Body of pancreas (tissue), 4 donors: ENCODE measurements around the gene DELE1. TPM values are rescaled to one million over a fixed set of nuclear protein-coding genes. Genes with fewer than 3 reads are reported as not detected.
A peak's percentile ranks its signal among the peaks of the same experiment; 100 is the strongest.

Source experiments
- ATAC-seq: fragments of 150-250 bp; one replicate; pipeline ENCODE4 v1.9.1; 2016
- DNase-seq, 4 donors: peaks; one replicate each; pipeline ENCODE4 v3.0.0-alpha.2; 2019
- H3K27ac ChIP-seq, 4 donors: fragments of 200-600 bp; sonication (generic); 1 replicate in 3 of 4; 2 replicates in 1 of 4; pipeline versions ENCODE4 v1.5.1 to v1.6.1; 2016 to 2019; ENCODE audit warnings: mild to moderate bottlenecking in 1 of 4, mixed read lengths in 1 of 4, moderate library complexity in 1 of 4
- H3K27me3 ChIP-seq, 2 donors: fragments of 200-600 bp; sonication (generic); one replicate each; pipeline ENCODE4 v1.6.0; 2016; ENCODE audit warnings: mild to moderate bottlenecking in 1 of 2
- H3K36me3 ChIP-seq, 2 donors: fragments of 200-600 bp; sonication (generic); replicated peaks in 1 of 2; 2 replicates each; pipeline ENCODE4 v1.5.1; 2016; ENCODE audit warnings: low read depth in 2 of 2; ENCODE audit not compliant: insufficient read depth in 1 of 2
- H3K4me1 ChIP-seq: fragments of 200-600 bp; sonication (generic); one replicate; pipeline ENCODE4 v1.6.0; 2016
- H3K4me3 ChIP-seq, 2 donors: fragments of 200-600 bp; sonication (generic); 1 replicate in 1 of 2; 2 replicates in 1 of 2; pipeline ENCODE4 v1.5.1; 2016 to 2019
- H3K9me3 ChIP-seq, 3 donors: fragments of 200-600 bp; sonication (generic); 1 replicate in 2 of 3; 2 replicates in 1 of 3; pipeline ENCODE4 v1.5.1; 2016
- POLR2A ChIP-seq, 3 donors: fragments of 450-650 bp; IDR thresholded peaks; one replicate each; pipeline ENCODE4 v1.6.1; 2016; ENCODE audit warnings: antibody characterized with exemption in 3 of 3, mild to moderate bottlenecking in 2 of 3
- WGBS, 2 donors: methylation state at CpG; one replicate each; pipeline ENCODE4 v1.1.5; 2017; 5-methylcytosine and 5-hydroxymethylcytosine counted together
- intact Hi-C: fragments of 100-400 bp; cut with DNase I; formaldehyde crosslinking; loops from one replicate; pipeline ENCODE4 v1.15.1; 2023
- total RNA-seq, 2 donors: library from RNA; depleted of rRNA; stranded (reverse); fragments of >200 nt; gene quantifications; one replicate each; pipeline ENCODE4 v1.1.0, GENCODE V29; 2016
- TF ChIP-seq, protein P1 (sequence below), 7 experiments: fragments of 450-650 bp in 4 of 7; fragments of 200-600 bp in 3 of 7; sonication (generic) in 3 of 7; IDR thresholded peaks; one replicate each; pipeline ENCODE4 v1.5.1; 2016 to 2019; ENCODE audit warnings: antibody characterized with exemption in 7 of 7

Gene DELE1
- total RNA-seq, 2 donors from 2014 or later, result 50.6 to 100 TPM

DNA sequence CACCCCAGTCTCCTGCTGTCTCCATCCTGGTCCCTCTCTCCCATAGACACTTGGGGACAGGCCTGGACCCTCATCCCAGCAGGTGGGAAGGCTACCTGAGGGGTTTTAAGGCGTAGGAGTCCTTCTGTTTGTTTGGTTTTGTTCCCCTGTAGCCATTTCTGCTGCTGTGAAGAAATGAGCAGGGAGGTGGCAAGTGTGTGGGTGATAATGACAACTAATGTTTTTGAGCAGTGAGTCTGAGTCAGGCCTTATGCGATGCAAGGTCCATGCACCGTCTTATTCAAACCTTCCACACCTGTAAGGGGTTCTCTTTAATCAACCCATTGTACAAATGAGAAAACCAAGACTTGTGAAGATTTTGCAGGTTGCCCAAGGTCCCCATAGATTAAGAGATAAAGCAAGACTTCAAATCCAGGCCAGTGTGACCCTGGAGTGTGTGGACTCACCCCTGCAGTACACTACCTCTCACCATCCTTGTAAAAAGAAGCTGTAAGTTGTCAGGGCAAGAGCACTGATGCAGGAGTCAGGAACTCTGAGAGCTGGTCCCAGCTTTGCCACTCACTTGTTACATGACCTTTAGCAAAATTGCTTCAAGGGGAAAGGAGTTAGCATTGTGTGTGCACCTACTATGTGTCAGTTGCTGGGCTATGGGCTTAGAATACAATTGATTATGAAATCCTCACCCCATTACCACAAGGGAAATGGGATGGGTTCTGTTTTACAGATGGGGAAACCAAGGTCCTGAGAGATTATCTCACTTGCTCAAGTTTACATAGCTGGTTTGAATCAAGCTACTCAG, 26.7 kb downstream of the DELE1 start:
- intact Hi-C loops, result loop anchor here (10.0 kb wide), 1 partner anchor 66 kb away; no protein-coding TSS in a partner anchor
- H3K4me1 ChIP-seq, result no peaks in the 10 kb centered on the region
- no peak overlapping the region for H3K4me3 ChIP-seq
- no peak for ATAC-seq
- no peak for DNase-seq
- H3K9me3 ChIP-seq, result no peaks in the 10 kb centered on the region
- 74 to 83% methylated on average over 3 of the region's 3 CpGs for WGBS, 2 donors
- no peaks in the 10 kb centered on the region for H3K36me3 ChIP-seq
- TF ChIP-seq, protein P1, sequence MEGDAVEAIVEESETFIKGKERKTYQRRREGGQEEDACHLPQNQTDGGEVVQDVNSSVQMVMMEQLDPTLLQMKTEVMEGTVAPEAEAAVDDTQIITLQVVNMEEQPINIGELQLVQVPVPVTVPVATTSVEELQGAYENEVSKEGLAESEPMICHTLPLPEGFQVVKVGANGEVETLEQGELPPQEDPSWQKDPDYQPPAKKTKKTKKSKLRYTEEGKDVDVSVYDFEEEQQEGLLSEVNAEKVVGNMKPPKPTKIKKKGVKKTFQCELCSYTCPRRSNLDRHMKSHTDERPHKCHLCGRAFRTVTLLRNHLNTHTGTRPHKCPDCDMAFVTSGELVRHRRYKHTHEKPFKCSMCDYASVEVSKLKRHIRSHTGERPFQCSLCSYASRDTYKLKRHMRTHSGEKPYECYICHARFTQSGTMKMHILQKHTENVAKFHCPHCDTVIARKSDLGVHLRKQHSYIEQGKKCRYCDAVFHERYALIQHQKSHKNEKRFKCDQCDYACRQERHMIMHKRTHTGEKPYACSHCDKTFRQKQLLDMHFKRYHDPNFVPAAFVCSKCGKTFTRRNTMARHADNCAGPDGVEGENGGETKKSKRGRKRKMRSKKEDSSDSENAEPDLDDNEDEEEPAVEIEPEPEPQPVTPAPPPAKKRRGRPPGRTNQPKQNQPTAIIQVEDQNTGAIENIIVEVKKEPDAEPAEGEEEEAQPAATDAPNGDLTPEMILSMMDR (IDR thresholded peaks at IDR 0.05), result no peak
- no peak for TF ChIP-seq POLR2A (IDR thresholded peaks at IDR 0.05)
- H3K27me3 ChIP-seq, result no peaks in the 10 kb centered on the region
- no peak overlapping the region for H3K27ac ChIP-seq

DNA sequence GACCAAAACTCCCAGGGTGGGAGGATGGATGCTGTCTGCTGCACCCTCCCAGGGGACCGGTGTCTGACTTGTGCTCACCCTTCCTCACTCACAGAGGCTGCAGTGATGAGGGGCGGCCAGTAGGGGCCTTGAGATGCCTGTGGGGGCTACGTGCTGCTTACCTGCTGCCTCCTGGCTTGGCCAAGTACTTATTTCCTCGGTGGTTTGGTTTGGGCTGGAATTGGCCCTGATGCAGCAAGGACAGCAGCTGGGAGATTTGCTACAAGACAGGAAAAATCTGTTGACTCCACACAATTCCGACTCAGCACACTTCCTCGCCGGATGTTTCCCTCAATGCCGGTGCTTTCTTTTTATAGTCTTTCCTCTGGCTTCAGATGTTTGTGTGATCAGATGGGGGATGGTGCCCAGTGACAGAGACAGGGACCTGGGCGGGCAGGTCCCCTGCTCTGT, 27.7 kb downstream of the DELE1 start:
- ATAC-seq, result peak; percentile 19
- intact Hi-C loops, result loop anchor here (10.0 kb wide), 1 partner anchor 67 kb away; no protein-coding TSS in a partner anchor

DNA sequence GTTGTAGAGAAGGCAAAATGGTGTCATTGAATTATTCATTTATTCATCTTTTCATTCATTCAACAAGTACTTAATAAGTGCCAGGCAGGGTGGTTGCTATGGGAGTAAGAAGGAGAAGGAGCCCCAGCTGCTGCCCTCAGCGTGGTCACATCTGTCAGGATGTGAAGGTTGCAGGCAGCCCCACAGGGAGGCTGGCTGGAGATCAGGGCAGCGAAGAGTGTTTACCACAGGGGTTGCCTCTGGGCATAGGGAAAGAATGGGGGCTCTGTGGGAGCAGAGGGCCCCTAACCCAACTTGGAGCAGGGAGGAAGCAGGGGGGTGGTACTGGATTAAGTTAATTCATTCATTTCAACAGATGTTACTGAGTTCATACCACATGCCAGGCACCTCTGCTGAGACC, 28.3 kb downstream of the DELE1 start:
- Histone ChIP-seq H3K9me3 (no peaks in the 10 kb centered on the region), H3K4me3 (no peak overlapping the region), H3K27me3 (no peaks in the 10 kb centered on the region), H3K36me3 (no peaks in the 10 kb centered on the region), H3K4me1 (no peaks in the 10 kb centered on the region), H3K27ac (no peak overlapping the region)
- TF ChIP-seq POLR2A (IDR thresholded peaks at IDR 0.05), result no peak
- TF ChIP-seq, protein P1 (IDR thresholded peaks at IDR 0.05), result no peak
- DNase-seq, result no peak
- 66 to 81% methylated on average over 2 of the region's 2 CpGs for WGBS, 2 donors
- intact Hi-C loops, result loop anchor here (10.0 kb wide), 1 partner anchor 67 kb away; no protein-coding TSS in a partner anchor
- ATAC-seq, result no peak

More for the DNA sequence above, 27.7 kb downstream of the DELE1 start:
- Histone ChIP-seq H3K27ac (no peak overlapping the region), H3K27me3 (no peaks in the 10 kb centered on the region), H3K36me3 (no peaks in the 10 kb centered on the region), H3K4me3 (no peak overlapping the region), H3K9me3 (no peaks in the 10 kb centered on the region), H3K4me1 (no peaks in the 10 kb centered on the region)
- 48 to 54% methylated on average over 8 to 9 of the region's 9 CpGs for WGBS, 2 donors
- no peak for DNase-seq
- TF ChIP-seq POLR2A (IDR thresholded peaks at IDR 0.05), result no peak
- TF ChIP-seq, protein P1 (IDR thresholded peaks at IDR 0.05), result no peak

DNA sequence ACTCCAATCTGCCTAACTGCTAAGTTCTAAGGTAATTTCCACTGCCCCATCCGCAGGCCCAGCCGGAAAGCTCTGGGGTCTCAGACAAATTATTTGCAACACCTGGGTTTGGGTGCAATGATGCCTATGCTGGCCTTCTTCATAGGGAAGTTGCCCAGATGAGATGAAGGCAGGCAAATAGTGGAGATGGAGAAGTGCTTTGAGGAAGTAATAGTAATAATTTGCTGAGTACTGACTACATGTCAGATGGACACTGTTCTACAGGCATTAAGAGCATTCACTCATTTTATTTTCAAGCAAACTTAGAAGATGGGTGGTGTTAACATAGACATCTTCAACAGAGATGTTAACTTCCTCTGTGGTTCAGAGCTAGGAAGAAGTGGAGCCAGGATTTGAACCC, 30.5 kb downstream of the DELE1 start:
- WGBS, 2 donors, result 89 to 92% methylated on average over 2 of the region's 2 CpGs
- H3K4me3 ChIP-seq, result no peak overlapping the region
- H3K27ac ChIP-seq, result no peak overlapping the region
- ATAC-seq, result no peak
- no peak for DNase-seq
- no peaks in the 10 kb centered on the region for H3K27me3 ChIP-seq
- intact Hi-C loops, result loop anchor here (10.0 kb wide), 1 partner anchor 69 kb away; no protein-coding TSS in a partner anchor
- no peaks in the 10 kb centered on the region for H3K9me3 ChIP-seq
- H3K36me3 ChIP-seq, result no peaks in the 10 kb centered on the region
- no peaks in the 10 kb centered on the region for H3K4me1 ChIP-seq
- TF ChIP-seq POLR2A (IDR thresholded peaks at IDR 0.05), result no peak
- TF ChIP-seq, protein P1 (IDR thresholded peaks at IDR 0.05), result no peak
